PC-9 (cell line): Measurements from ENCODE around the gene DNAH2.

Source experiments
- EZH2 ChIP-seq: fragments of 200-600 bp; sonication (generic); IDR thresholded peaks from 2 replicates; pipeline ENCODE4 v1.8.0; 2017; ENCODE audit warnings: antibody characterized with exemption, low read depth
- TF ChIP-seq, protein P1 (sequence below): fragments of 200-600 bp; sonication (generic); conservative IDR thresholded peaks from 2 replicates; pipeline ENCODE4 v1.6.1; 2017; ENCODE audit warnings: mixed run types, antibody characterized with exemption, mild to moderate bottlenecking, moderate library complexity

DNA sequence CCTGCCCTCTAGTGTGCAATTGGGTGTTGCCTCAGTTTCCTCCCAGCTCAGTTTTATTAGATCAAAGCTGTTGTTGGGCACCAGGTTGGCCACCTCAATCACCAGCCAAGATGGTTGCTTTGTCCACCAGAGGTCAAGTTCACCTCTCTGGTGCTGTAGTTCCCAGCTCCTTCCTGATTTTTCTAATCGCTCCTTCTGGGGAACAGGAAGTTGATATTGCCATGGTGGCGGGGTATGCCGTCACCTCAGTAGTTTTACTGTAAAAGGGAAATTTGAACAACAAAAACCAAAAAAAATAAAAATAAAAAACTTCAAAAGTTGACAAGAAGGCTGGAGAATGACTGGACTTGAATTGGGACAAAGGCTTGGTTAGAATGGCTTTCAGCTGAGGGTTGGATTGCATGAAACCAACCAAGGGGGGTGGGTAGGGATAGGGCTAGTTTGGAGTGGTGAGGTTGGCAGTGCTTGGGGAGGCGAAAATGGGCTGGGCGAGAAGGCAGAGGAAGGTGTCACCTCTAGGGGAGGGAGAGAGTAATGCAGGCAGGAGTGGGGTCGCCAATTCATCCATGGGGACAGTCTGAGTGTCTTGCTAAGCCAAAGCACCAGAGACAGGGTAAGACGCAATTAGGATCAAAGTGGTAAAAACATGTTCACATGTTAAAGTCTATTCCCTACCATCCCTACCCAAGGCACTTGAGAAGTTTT is 6.3 kb upstream of the DNAH2 start:
- TF ChIP-seq, protein P1, sequence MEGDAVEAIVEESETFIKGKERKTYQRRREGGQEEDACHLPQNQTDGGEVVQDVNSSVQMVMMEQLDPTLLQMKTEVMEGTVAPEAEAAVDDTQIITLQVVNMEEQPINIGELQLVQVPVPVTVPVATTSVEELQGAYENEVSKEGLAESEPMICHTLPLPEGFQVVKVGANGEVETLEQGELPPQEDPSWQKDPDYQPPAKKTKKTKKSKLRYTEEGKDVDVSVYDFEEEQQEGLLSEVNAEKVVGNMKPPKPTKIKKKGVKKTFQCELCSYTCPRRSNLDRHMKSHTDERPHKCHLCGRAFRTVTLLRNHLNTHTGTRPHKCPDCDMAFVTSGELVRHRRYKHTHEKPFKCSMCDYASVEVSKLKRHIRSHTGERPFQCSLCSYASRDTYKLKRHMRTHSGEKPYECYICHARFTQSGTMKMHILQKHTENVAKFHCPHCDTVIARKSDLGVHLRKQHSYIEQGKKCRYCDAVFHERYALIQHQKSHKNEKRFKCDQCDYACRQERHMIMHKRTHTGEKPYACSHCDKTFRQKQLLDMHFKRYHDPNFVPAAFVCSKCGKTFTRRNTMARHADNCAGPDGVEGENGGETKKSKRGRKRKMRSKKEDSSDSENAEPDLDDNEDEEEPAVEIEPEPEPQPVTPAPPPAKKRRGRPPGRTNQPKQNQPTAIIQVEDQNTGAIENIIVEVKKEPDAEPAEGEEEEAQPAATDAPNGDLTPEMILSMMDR, result 0 out of 2 replicates have a peak, but pooled peaks have one; percentile 13
- TF ChIP-seq EZH2, result no peak
